ENCODE measurements around the gene PDS5A. TPM values are rescaled to one million over a fixed set of nuclear protein-coding genes. Genes with fewer than 3 reads are reported as not detected.

The PDS5A gene
- total and polyA plus RNA-seq, 2 donors (not counting 1 experiment from before 2014, with no cell fraction given) = 46.9 to 74.0 TPM

DNA sequence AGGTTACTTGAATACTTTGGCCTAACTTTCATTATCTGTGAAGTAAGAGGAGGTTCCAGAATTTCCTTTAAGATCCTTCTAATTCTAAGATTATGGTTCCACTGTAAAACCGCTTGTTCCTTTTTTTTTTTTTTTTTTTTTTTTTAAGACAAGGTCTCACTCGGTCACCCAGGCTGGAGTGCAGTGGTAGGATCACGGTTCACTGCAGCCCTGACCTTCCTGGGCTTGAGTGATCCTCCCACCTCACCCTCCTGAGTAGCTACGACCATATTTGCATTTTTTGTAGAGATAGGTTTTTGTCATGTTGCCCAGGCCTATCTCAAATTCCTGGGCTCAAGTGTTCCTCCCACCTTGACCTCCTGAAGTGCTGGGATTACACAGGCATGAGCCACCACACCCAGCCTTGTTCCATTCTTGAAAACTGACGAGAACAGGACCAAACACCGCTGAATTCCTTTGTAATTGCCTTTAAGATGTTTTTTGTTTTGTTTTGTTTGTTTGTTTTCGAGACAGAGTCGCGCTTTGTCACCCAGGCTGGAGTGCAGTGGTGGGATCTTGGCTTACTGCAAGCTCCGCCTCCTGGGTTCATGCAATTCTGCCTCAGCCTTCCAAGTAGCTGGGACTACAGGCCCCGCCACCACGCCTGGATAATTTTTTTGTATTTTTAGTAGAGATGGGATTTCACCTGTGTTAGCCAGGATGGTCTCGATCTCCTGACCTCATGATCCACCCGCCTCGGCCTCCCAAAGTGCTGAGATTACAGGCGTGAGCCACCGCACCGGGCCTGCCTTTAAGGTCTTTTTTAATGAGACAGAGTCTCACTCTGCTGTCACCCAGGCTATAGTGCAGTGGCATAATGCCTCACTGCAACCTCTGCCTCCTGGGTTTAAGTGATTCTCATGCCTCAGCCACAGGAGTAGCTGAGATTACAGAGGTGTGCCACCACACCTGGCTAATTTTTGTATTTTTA is 6.8 kb downstream of the PDS5A start:
- Histone ChIP-seq H3K4me2 (ENCODE audit: extremely low read depth, insufficient read depth, low read length) (no peak overlapping the region), H3K4me3 (replicated peaks in 1 of 4; ENCODE audit: control extremely low read depth in 1 of 4, insufficient read depth in 1 of 4, low read depth in 3 of 4, low read length in 4 of 4) (no peak overlapping the region), H3K79me2 (ENCODE audit: control insufficient read depth, insufficient read depth, low read length) (peaks cover 87% of the 10 kb centered on the region), H3K9ac (ENCODE audit: insufficient read depth, low read length) (no peak overlapping the region), H3K4me1 (ENCODE audit: control insufficient read depth, extremely low read depth, insufficient read depth, low read length) (peaks cover 2% of the 10 kb centered on the region), H3K36me3 (ENCODE audit: control insufficient read depth, insufficient read depth, low read length) (peaks cover 4% of the 10 kb centered on the region), H3K9me3 (ENCODE audit: control insufficient read depth, insufficient read depth, low read depth, low read length) (no peaks in the 10 kb centered on the region), H2AFZ (ENCODE audit: low read length) (no peak overlapping the region), H3K27ac (ENCODE audit: insufficient read depth, low read length) (no peak overlapping the region), H4K20me1 (ENCODE audit: control insufficient read depth, extremely low read depth, insufficient read depth, low read length) (no peaks in the 10 kb centered on the region), H3K27me3 (ENCODE audit: control insufficient read depth, insufficient read depth, low read length) (no peaks in the 10 kb centered on the region)
- no peak for TF ChIP-seq EZH2 (IDR thresholded peaks at IDR 0.05; ENCODE audit: low read length, missing control alignments)
- TF ChIP-seq, protein P1, sequence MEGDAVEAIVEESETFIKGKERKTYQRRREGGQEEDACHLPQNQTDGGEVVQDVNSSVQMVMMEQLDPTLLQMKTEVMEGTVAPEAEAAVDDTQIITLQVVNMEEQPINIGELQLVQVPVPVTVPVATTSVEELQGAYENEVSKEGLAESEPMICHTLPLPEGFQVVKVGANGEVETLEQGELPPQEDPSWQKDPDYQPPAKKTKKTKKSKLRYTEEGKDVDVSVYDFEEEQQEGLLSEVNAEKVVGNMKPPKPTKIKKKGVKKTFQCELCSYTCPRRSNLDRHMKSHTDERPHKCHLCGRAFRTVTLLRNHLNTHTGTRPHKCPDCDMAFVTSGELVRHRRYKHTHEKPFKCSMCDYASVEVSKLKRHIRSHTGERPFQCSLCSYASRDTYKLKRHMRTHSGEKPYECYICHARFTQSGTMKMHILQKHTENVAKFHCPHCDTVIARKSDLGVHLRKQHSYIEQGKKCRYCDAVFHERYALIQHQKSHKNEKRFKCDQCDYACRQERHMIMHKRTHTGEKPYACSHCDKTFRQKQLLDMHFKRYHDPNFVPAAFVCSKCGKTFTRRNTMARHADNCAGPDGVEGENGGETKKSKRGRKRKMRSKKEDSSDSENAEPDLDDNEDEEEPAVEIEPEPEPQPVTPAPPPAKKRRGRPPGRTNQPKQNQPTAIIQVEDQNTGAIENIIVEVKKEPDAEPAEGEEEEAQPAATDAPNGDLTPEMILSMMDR (conservative IDR thresholded peaks at IDR 0.05 in 1 of 2, IDR thresholded peaks at IDR 0.05 in 1 of 2; ENCODE audit: low read depth in 1 of 2, low read length in 2 of 2) = no peak
- peak in 1 of 2 donors; percentile 82 for DNase-seq (ENCODE audit: low read depth in 2 of 2)

DNA sequence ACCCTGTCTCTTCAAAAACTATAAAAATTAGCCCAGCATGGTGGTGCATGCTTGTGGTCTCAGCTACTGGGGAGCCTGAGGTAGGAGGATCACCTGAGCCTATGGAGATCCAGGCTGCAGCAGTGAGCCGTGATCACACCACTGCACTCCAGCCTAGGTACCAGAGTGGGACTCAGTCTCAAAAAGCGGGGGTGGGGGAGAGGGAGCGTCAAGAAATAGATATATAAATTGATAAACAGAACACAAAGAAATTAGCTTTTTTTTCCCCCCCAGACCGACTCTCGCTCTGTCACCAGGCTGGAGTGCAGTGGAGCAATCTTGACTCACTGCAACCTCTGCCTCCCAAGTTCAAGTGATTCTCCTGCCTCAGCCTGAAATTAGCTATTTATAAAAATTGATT is 14.1 kb downstream of the PDS5A start:
- H3K36me3 ChIP-seq (ENCODE audit: control insufficient read depth, insufficient read depth, low read length) = no peaks in the 10 kb centered on the region
- no peak overlapping the region for H3K9ac ChIP-seq (ENCODE audit: insufficient read depth, low read length)

DNA sequence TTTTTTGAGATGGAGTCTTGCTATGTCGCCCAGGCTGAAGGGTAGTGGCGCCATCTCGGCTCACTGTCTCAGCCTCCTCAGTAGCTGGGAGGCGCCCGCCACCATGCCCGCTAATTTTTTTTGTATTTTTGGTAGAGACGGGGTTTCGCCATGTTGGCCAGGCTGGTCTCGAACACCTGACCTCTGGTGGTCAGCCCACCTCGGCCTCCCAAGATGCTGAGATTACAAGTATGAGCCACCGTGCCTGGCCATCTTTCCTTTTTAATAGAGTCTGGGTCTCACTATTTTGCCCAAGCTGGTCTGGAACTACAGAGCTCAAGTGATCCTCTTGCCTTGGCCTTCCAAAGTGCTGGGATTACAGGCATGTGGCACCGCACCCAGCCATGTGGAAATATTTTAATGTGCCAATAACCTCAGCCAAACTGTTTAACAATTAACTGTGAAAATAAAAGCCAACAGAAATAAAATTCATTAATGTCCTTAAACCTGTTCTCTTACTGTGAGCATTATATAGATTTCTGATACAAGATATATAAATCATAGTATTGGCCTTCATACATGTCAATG is 16.3 kb downstream of the PDS5A start:
- peaks cover 88% of the 10 kb centered on the region for H3K79me2 ChIP-seq (ENCODE audit: control insufficient read depth, insufficient read depth, low read length)
- no peak overlapping the region for H3K4me3 ChIP-seq (replicated peaks in 1 of 4; ENCODE audit: control extremely low read depth in 1 of 4, insufficient read depth in 1 of 4, low read depth in 3 of 4, low read length in 4 of 4)
- no peak overlapping the region for H3K27ac ChIP-seq (ENCODE audit: insufficient read depth, low read length)
- no peak for TF ChIP-seq EZH2 (IDR thresholded peaks at IDR 0.05; ENCODE audit: low read length, missing control alignments)
- TF ChIP-seq, protein P1 (conservative IDR thresholded peaks at IDR 0.05 in 1 of 2, IDR thresholded peaks at IDR 0.05 in 1 of 2; ENCODE audit: low read depth in 1 of 2, low read length in 2 of 2) = no peak
- no peaks in the 10 kb centered on the region for H3K4me1 ChIP-seq (ENCODE audit: control insufficient read depth, extremely low read depth, insufficient read depth, low read length)
- no peak overlapping the region for H3K9ac ChIP-seq (ENCODE audit: insufficient read depth, low read length)
- no peak overlapping the region for H3K4me2 ChIP-seq (ENCODE audit: extremely low read depth, insufficient read depth, low read length)
- no peak for DNase-seq (ENCODE audit: low read depth in 2 of 2)
- no peaks in the 10 kb centered on the region for H4K20me1 ChIP-seq (ENCODE audit: control insufficient read depth, extremely low read depth, insufficient read depth, low read length)
- no peaks in the 10 kb centered on the region for H3K9me3 ChIP-seq (ENCODE audit: control insufficient read depth, insufficient read depth, low read depth, low read length)
- no peaks in the 10 kb centered on the region for H3K27me3 ChIP-seq (ENCODE audit: control insufficient read depth, insufficient read depth, low read length)
- no peaks in the 10 kb centered on the region for H3K36me3 ChIP-seq (ENCODE audit: control insufficient read depth, insufficient read depth, low read length)
- H2AFZ ChIP-seq (ENCODE audit: low read length) = no peak overlapping the region

More for the DNA sequence above, 14.1 kb downstream of the PDS5A start:
- Histone ChIP-seq H3K79me2 (ENCODE audit: control insufficient read depth, insufficient read depth, low read length) (peaks cover 87% of the 10 kb centered on the region), H3K4me2 (ENCODE audit: extremely low read depth, insufficient read depth, low read length) (no peak overlapping the region), H4K20me1 (ENCODE audit: control insufficient read depth, extremely low read depth, insufficient read depth, low read length) (no peaks in the 10 kb centered on the region), H3K4me3 (replicated peaks in 1 of 4; ENCODE audit: control extremely low read depth in 1 of 4, insufficient read depth in 1 of 4, low read depth in 3 of 4, low read length in 4 of 4) (no peak overlapping the region), H3K27me3 (ENCODE audit: control insufficient read depth, insufficient read depth, low read length) (no peaks in the 10 kb centered on the region), H3K9me3 (ENCODE audit: control insufficient read depth, insufficient read depth, low read depth, low read length) (no peaks in the 10 kb centered on the region), H3K4me1 (ENCODE audit: control insufficient read depth, extremely low read depth, insufficient read depth, low read length) (no peaks in the 10 kb centered on the region), H3K27ac (ENCODE audit: insufficient read depth, low read length) (no peak overlapping the region), H2AFZ (ENCODE audit: low read length) (no peak overlapping the region)
- no peak for TF ChIP-seq EZH2 (IDR thresholded peaks at IDR 0.05; ENCODE audit: low read length, missing control alignments)
- TF ChIP-seq, protein P1 (conservative IDR thresholded peaks at IDR 0.05 in 1 of 2, IDR thresholded peaks at IDR 0.05 in 1 of 2; ENCODE audit: low read depth in 1 of 2, low read length in 2 of 2) = no peak
- no peak for DNase-seq (ENCODE audit: low read depth in 2 of 2)

Measured in fibroblast of lung (primary cell).